Liver (tissue), 9 donors: ENCODE data around the gene GAS7. TPM values are rescaled to one million over a fixed set of nuclear protein-coding genes. Genes with fewer than 3 reads are reported as not detected.

Experiments used
- DNase-seq: peaks from one replicate; pipeline ENCODE4 v3.0.0-alpha.2; 2017; ENCODE audit warnings: low spot score
- H3K27ac ChIP-seq, 2 donors: one replicate each; pipeline ENCODE4 v1.7.0; 2013; ENCODE audit warnings: inconsistent platforms in 2 of 2, low read length in 2 of 2, control low read depth in 1 of 2, low read depth in 1 of 2, mild to moderate bottlenecking in 1 of 2
- H3K27me3 ChIP-seq, 4 donors: one replicate each; pipeline versions ENCODE4 v1.6.1 to v1.7.0; 2013; ENCODE audit warnings: low read length in 3 of 4, inconsistent platforms in 1 of 4, mild to moderate bottlenecking in 1 of 4, moderate library complexity in 1 of 4; ENCODE audit not compliant: control insufficient read depth in 4 of 4, insufficient read depth in 4 of 4
- H3K36me3 ChIP-seq, 4 donors: one replicate each; pipeline versions ENCODE4 v1.6.1 to v1.7.0; 2013; ENCODE audit warnings: low read length in 3 of 4, mild to moderate bottlenecking in 3 of 4, low read depth in 1 of 4, moderate library complexity in 1 of 4; ENCODE audit not compliant: control insufficient read depth in 4 of 4, insufficient read depth in 3 of 4
- H3K4me1 ChIP-seq, 4 donors: one replicate each; pipeline versions ENCODE4 v1.6.1 to v1.7.0; 2013; ENCODE audit warnings: low read length in 3 of 4, mild to moderate bottlenecking in 3 of 4, moderate library complexity in 1 of 4; ENCODE audit not compliant: control insufficient read depth in 4 of 4, insufficient read depth in 4 of 4
- H3K4me3 ChIP-seq, 3 donors: one replicate each; pipeline versions ENCODE4 v1.6.1 to v1.7.0; 2013; ENCODE audit warnings: low read length in 3 of 3, control low read depth in 1 of 3, low read depth in 1 of 3, mild to moderate bottlenecking in 1 of 3
- H3K9ac ChIP-seq, 2 donors: one replicate each; pipeline ENCODE4 v1.7.0; 2013; ENCODE audit warnings: low read length in 2 of 2, mild to moderate bottlenecking in 2 of 2, moderate library complexity in 2 of 2, control low read depth in 1 of 2, low read depth in 1 of 2
- H3K9me3 ChIP-seq, 4 donors: one replicate each; pipeline versions ENCODE4 v1.6.1 to v1.7.0; 2013; ENCODE audit warnings: low read length in 3 of 4; ENCODE audit not compliant: control insufficient read depth in 4 of 4
- EGR1 ChIP-seq, 2 donors: IDR thresholded peaks; 2 replicates each; pipeline ENCODE4 v1.6.1; 2016 to 2018; ENCODE audit warnings: antibody characterized with exemption in 2 of 2, low read depth in 2 of 2
- FOXA1 ChIP-seq: IDR thresholded peaks from 2 replicates; pipeline ENCODE4 v1.6.1; 2016; ENCODE audit warnings: antibody characterized with exemption
- FOXA2 ChIP-seq: IDR thresholded peaks from 2 replicates; pipeline ENCODE4 v1.6.1; 2016; ENCODE audit warnings: antibody characterized with exemption
- GABPA ChIP-seq, 2 donors: IDR thresholded peaks in 1 of 2; conservative IDR thresholded peaks in 1 of 2; 2 replicates each; pipeline ENCODE4 v1.6.1; 2016; ENCODE audit warnings: antibody characterized with exemption in 2 of 2, mild to moderate bottlenecking in 1 of 2, moderate library complexity in 1 of 2
- HNF4A ChIP-seq, 2 donors: conservative IDR thresholded peaks; 2 replicates each; pipeline ENCODE4 v1.6.1; 2016; ENCODE audit warnings: antibody characterized with exemption in 2 of 2, mild to moderate bottlenecking in 2 of 2
- HNF4G ChIP-seq: IDR thresholded peaks from 2 replicates; pipeline ENCODE4 v1.6.1; 2016; ENCODE audit warnings: antibody characterized with exemption
- JUND ChIP-seq, 2 donors: IDR thresholded peaks; 2 replicates each; pipeline ENCODE4 v1.6.1; 2016; ENCODE audit warnings: antibody characterized with exemption in 2 of 2
- MAX ChIP-seq: IDR thresholded peaks from 2 replicates; pipeline ENCODE4 v1.6.1; 2016; ENCODE audit warnings: antibody characterized with exemption
- NR2F2 ChIP-seq: IDR thresholded peaks from 2 replicates; pipeline ENCODE4 v1.6.1; 2016; ENCODE audit warnings: antibody characterized with exemption
- RAD21 ChIP-seq, 2 donors: IDR thresholded peaks; 2 replicates each; pipeline ENCODE4 v1.6.1; 2016; ENCODE audit warnings: antibody characterized with exemption in 2 of 2, mild to moderate bottlenecking in 2 of 2
- REST ChIP-seq: IDR thresholded peaks from 2 replicates; pipeline ENCODE4 v1.6.1; 2016; ENCODE audit warnings: antibody characterized with exemption, mild to moderate bottlenecking
- RXRA ChIP-seq, 2 donors: IDR thresholded peaks; 2 replicates each; pipeline ENCODE4 v1.6.1; 2017 to 2018; ENCODE audit warnings: antibody characterized with exemption in 2 of 2, mild to moderate bottlenecking in 1 of 2
- SP1 ChIP-seq: IDR thresholded peaks from 2 replicates; pipeline ENCODE4 v1.6.1; 2018; ENCODE audit warnings: antibody characterized with exemption, mild to moderate bottlenecking
- TAF1 ChIP-seq: conservative IDR thresholded peaks from 2 replicates; pipeline ENCODE4 v1.6.1; 2016; ENCODE audit warnings: antibody characterized with exemption, mild to moderate bottlenecking
- YY1 ChIP-seq: IDR thresholded peaks from 2 replicates; pipeline ENCODE4 v1.6.1; 2016; ENCODE audit warnings: antibody characterized with exemption, mild to moderate bottlenecking
- ZBTB33 ChIP-seq: IDR thresholded peaks from 2 replicates; pipeline ENCODE4 v1.6.1; 2016; ENCODE audit warnings: antibody characterized with exemption
- WGBS: extraction: QIAGEN DNeasy Blood & Tissue Kit; methylation state at CpG from one replicate; pipeline ENCODE4 v1.1.7; 2013; 5-methylcytosine and 5-hydroxymethylcytosine counted together
- polyA plus RNA-seq, 2 donors: library from polyadenylated mRNA; stranded (reverse) in 1 of 2; unstranded in 1 of 2; fragments of 200-250 nt in 1 of 2; fragments of >200 nt in 1 of 2; fragmentation: Nextera tagmentation in 1 of 2; extraction: Ambion mirVana in 1 of 2; gene quantifications; one replicate each; pipeline versions ENCODE4 v1.2.1 to v1.2.3, GENCODE V29; 2013 to 2015
- total RNA-seq, 2 donors: library from RNA; depleted of rRNA; stranded (reverse); fragments of >200 nt; gene quantifications; one replicate each; pipeline ENCODE4 v1.2.3, GENCODE V29; 2014
- TF ChIP-seq, protein P1 (sequence below): IDR thresholded peaks from 2 replicates; pipeline ENCODE4 v1.6.1; 2016; ENCODE audit warnings: antibody characterized with exemption
- donor health status: healthy.
- donor health status: healthy.
- donor health status: healthy.
- donor health status: healthy.
- donor health status: healthy.

Gene GAS7
- total and polyA plus RNA-seq, 4 donors, result 0.79 to 6.1 (median 2.5) TPM

DNA sequence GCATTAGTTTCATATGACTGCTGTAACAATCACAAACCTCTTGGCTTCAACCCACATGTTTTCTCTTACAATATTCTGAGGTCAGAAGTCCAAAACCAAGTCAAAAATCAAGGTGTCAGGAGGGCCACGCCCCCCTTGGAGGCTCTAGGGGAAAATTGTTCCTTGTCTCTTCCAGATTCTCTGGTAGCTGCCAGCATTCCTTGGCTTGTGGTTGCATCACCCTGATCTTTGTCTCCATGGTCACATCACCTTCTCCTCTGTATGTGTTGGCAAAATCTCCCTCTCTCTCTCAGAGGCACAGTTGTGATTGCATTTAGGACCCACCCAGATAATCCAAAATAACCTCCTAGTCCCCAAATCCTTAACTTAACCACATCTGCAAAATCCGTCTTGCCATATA lies 105.8 kb downstream of the GAS7 start:
- no peak overlapping the region for H3K9ac ChIP-seq
- 54% methylated on average over 2 of the region's 2 CpGs for WGBS
- H3K4me3 ChIP-seq, result no peak overlapping the region
- H3K9me3 ChIP-seq, result peaks cover 2 to 9% (median 5%) of the 10 kb centered on the region in 4 donors
- peaks cover 0 to 3% (median 0%) of the 10 kb centered on the region in 4 donors for H3K27me3 ChIP-seq
- H3K4me1 ChIP-seq, result no peaks in the 10 kb centered on the region
- no peaks in the 10 kb centered on the region for H3K36me3 ChIP-seq
- H3K27ac ChIP-seq, result no peak overlapping the region
- no peak for TF ChIP-seq HNF4A (conservative IDR thresholded peaks at IDR 0.05)
- no peak for TF ChIP-seq NR2F2
- no peak for TF ChIP-seq FOXA2
- TF ChIP-seq YY1, result no peak
- no peak for TF ChIP-seq JUND (IDR thresholded peaks at IDR 0.05)
- no peak for TF ChIP-seq RXRA (IDR thresholded peaks at IDR 0.05)
- TF ChIP-seq GABPA (IDR thresholded peaks at IDR 0.05 in 1 of 2, conservative IDR thresholded peaks at IDR 0.05 in 1 of 2), result no peak
- TF ChIP-seq ZBTB33, result no peak
- no peak for TF ChIP-seq HNF4G
- TF ChIP-seq EGR1 (IDR thresholded peaks at IDR 0.05; ENCODE audit: low read depth in 2 of 2), result no peak
- TF ChIP-seq, protein P1, sequence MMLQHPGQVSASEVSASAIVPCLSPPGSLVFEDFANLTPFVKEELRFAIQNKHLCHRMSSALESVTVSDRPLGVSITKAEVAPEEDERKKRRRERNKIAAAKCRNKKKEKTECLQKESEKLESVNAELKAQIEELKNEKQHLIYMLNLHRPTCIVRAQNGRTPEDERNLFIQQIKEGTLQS, result no peak
- TF ChIP-seq REST, result no peak
- no peak for TF ChIP-seq MAX
- no peak for TF ChIP-seq RAD21 (IDR thresholded peaks at IDR 0.05)
- no peak for TF ChIP-seq FOXA1
- TF ChIP-seq SP1, result no peak
- TF ChIP-seq TAF1, result no peak
- no peak for DNase-seq

- H3K27ac ChIP-seq, result no peak overlapping the region
- 68% methylated on average over 5 of the region's 5 CpGs for WGBS
- no peak for DNase-seq
- H3K4me1 ChIP-seq, result peaks cover 0 to 3% (median 0%) of the 10 kb centered on the region in 4 donors
- H3K36me3 ChIP-seq, result no peaks in the 10 kb centered on the region
- H3K9me3 ChIP-seq, result peaks cover 2 to 9% (median 5%) of the 10 kb centered on the region in 4 donors
- peaks cover 0 to 3% (median 0%) of the 10 kb centered on the region in 4 donors for H3K27me3 ChIP-seq
- no peak overlapping the region for H3K4me3 ChIP-seq
- H3K9ac ChIP-seq, result no peak overlapping the region
- no peak for TF ChIP-seq REST
- no peak for TF ChIP-seq YY1
- TF ChIP-seq FOXA1, result no peak
- TF ChIP-seq, protein P1, result no peak
- TF ChIP-seq ZBTB33, result no peak
- TF ChIP-seq HNF4G, result no peak
- TF ChIP-seq TAF1, result no peak
- no peak for TF ChIP-seq SP1
- TF ChIP-seq GABPA (IDR thresholded peaks at IDR 0.05 in 1 of 2, conservative IDR thresholded peaks at IDR 0.05 in 1 of 2), result no peak
- no peak for TF ChIP-seq MAX
- TF ChIP-seq HNF4A (conservative IDR thresholded peaks at IDR 0.05), result no peak
- no peak for TF ChIP-seq EGR1 (IDR thresholded peaks at IDR 0.05; ENCODE audit: low read depth in 2 of 2)
- no peak for TF ChIP-seq JUND (IDR thresholded peaks at IDR 0.05)
- TF ChIP-seq NR2F2, result no peak
- TF ChIP-seq FOXA2, result no peak
- no peak for TF ChIP-seq RAD21 (IDR thresholded peaks at IDR 0.05)
Observed at GRCh38 chr17:10091046-10091445, 107.4 kb downstream of the GAS7 start.
